Tibial artery (tissue), 4 donors: ENCODE results near the gene SPRED2.

ENCODE experiments used
- DNase-seq, 2 donors: peaks; one replicate each; pipeline ENCODE4 v3.0.0-alpha.2; 2019
- H3K27ac ChIP-seq, 2 donors: fragments of 200-600 bp; sonication (generic) in 1 of 2; 1 replicate in 1 of 2; 2 replicates in 1 of 2; pipeline ENCODE4 v1.5.1; 2018 to 2019; ENCODE audit warnings: mild to moderate bottlenecking in 1 of 2
- H3K27me3 ChIP-seq, 2 donors: fragments of 200-600 bp; sonication (generic) in 1 of 2; one replicate each; pipeline versions ENCODE4 v1.5.1 to v1.6.0; 2016 to 2019
- H3K36me3 ChIP-seq, 3 donors: fragments of 200-600 bp; sonication (generic) in 2 of 3; one replicate each; pipeline ENCODE4 v1.5.1; 2016 to 2019; ENCODE audit warnings: mild to moderate bottlenecking in 2 of 3
- H3K4me1 ChIP-seq, 4 donors: fragments of 200-600 bp; sonication (generic) in 2 of 4; 1 replicate in 3 of 4; 2 replicates in 1 of 4; pipeline ENCODE4 v1.5.1; 2016 to 2019
- H3K4me3 ChIP-seq, 2 donors: fragments of 200-600 bp; sonication (generic) in 1 of 2; 1 replicate in 1 of 2; 2 replicates in 1 of 2; pipeline ENCODE4 v1.5.1; 2018 to 2019; ENCODE audit warnings: mild to moderate bottlenecking in 2 of 2
- H3K9me3 ChIP-seq, 3 donors: fragments of 200-600 bp; sonication (generic) in 1 of 3; one replicate each; pipeline ENCODE4 v1.5.1; 2016 to 2019
- CTCF ChIP-seq, 2 experiments: fragments of 200-600 bp in 1 of 2; fragments of 450-650 bp in 1 of 2; IDR thresholded peaks; one replicate each; pipeline ENCODE4 v1.5.1; 2017 to 2019; ENCODE audit warnings: antibody characterized with exemption in 2 of 2, mild to moderate bottlenecking in 1 of 2, moderate library complexity in 1 of 2
- intact Hi-C: fragments of 100-400 bp; cut with DNase I; formaldehyde crosslinking; loops from one replicate; pipeline ENCODE4 v1.15.0; 2023; ENCODE audit warnings: low total_unique reads

Gene SPRED2

DNA sequence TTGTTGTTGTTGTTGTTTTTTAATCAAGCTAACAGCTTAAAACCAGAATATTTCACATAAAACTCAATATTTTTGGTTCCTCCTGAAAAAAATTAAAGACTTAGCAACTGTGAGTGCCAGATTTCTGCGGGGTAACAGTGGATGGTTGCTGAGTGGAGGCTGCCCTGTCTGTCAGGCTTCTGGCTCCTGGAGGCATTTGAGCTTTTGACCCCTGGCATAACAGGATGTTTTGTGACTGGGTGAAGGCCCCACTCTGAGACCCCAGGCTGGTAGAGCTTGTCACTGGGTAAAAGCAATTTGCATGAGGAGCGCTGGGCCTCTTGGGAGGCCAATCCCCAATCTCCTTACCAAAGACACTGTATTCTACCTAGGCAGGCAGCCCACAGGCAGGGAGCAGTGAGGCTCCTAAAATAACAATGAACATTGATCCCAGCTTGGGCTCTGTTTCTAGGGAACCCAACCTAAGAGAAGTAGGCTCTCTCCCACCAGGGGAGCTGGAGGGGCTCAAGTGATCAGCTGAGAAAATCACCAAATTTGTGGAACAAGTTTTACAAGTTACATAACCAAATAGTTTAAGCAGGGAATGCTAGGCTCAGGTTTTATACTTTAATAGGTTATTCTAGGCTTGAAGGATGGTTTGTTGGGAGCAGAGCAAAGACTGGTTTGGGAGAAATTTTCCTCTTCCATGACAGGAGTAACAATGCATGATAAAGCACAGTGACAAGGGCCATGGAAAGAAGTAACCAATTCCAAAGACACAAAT, 5.9 kb upstream of the SPRED2 start:
- H3K36me3 ChIP-seq = no peaks in the 10 kb centered on the region
- no peaks in the 10 kb centered on the region for H3K27me3 ChIP-seq
- peaks cover 0 to 19% (median 6%) of the 10 kb centered on the region in 4 donors for H3K4me1 ChIP-seq
- no peaks in the 10 kb centered on the region for H3K9me3 ChIP-seq
- H3K4me3 ChIP-seq = no peak overlapping the region
- DNase-seq = no peak
- no peak overlapping the region for H3K27ac ChIP-seq
- TF ChIP-seq CTCF (IDR thresholded peaks at IDR 0.05) = no peak
- intact Hi-C loops = loop anchor here (10.0 kb wide), 1 partner anchor 134 kb away; no protein-coding TSS in a partner anchor

GRCh38 chr2:65437392-65438135, 5.2 kb upstream of the SPRED2 start:
- TF ChIP-seq CTCF (IDR thresholded peaks at IDR 0.05) = no peak
- H3K4me1 ChIP-seq = peaks cover 0 to 24% (median 8%) of the 10 kb centered on the region in 4 donors
- H3K27me3 ChIP-seq = no peaks in the 10 kb centered on the region
- H3K27ac ChIP-seq = peak overlapping the region; percentile 90 to 93
- no peaks in the 10 kb centered on the region for H3K36me3 ChIP-seq
- DNase-seq = no peak
- H3K9me3 ChIP-seq = no peaks in the 10 kb centered on the region
- intact Hi-C loops = loop anchor here (10.0 kb wide), 1 partner anchor 133 kb away; no protein-coding TSS in a partner anchor
- no peak overlapping the region for H3K4me3 ChIP-seq

GRCh38 chr2:65436824-65437221, 4.4 kb upstream of the SPRED2 start:
- no peak for DNase-seq
- H3K36me3 ChIP-seq = no peaks in the 10 kb centered on the region
- intact Hi-C loops = loop anchor here (10.0 kb wide), 1 partner anchor 132 kb away; no protein-coding TSS in a partner anchor
- H3K4me1 ChIP-seq = peaks cover 0 to 24% (median 8%) of the 10 kb centered on the region in 4 donors
- peak overlapping the region; percentile 66 to 75 for H3K4me3 ChIP-seq
- no peak for TF ChIP-seq CTCF (IDR thresholded peaks at IDR 0.05)
- no peaks in the 10 kb centered on the region for H3K27me3 ChIP-seq
- H3K9me3 ChIP-seq = no peaks in the 10 kb centered on the region
- peak overlapping the region; percentile 90 to 93 for H3K27ac ChIP-seq

- DNase-seq = peak; percentile 92 to 97
- Histone ChIP-seq H3K27ac (peak overlapping the region; percentile 90 to 93), H3K27me3 (no peaks in the 10 kb centered on the region), H3K36me3 (no peaks in the 10 kb centered on the region), H3K9me3 (no peaks in the 10 kb centered on the region), H3K4me3 (peak overlapping the region; percentile 66 to 75), H3K4me1 (peaks cover 0 to 24% (median 8%) of the 10 kb centered on the region in 4 donors)
- intact Hi-C loops = loop anchor here (10.0 kb wide), 1 partner anchor 131 kb away; no protein-coding TSS in a partner anchor
- no peak for TF ChIP-seq CTCF (IDR thresholded peaks at IDR 0.05)
Observed at GRCh38 chr2:65436169-65436823, 3.9 kb upstream of the SPRED2 start.

GRCh38 chr2:65435625-65436168, 3.3 kb upstream of the SPRED2 start:
- peak; percentile 83 to 94 for DNase-seq
- H3K9me3 ChIP-seq = no peaks in the 10 kb centered on the region
- H3K27ac ChIP-seq = peak overlapping the region; percentile 90 to 93
- H3K27me3 ChIP-seq = no peaks in the 10 kb centered on the region
- H3K4me1 ChIP-seq = peaks cover 0 to 26% (median 8%) of the 10 kb centered on the region in 4 donors
- no peak for TF ChIP-seq CTCF (IDR thresholded peaks at IDR 0.05)
- H3K4me3 ChIP-seq = peak overlapping the region; percentile 66 to 75
- intact Hi-C loops = loop anchor here (10.0 kb wide), 1 partner anchor 131 kb away; no protein-coding TSS in a partner anchor
- H3K36me3 ChIP-seq = no peaks in the 10 kb centered on the region
